T follicular helper cell (primary cell): Measurements from ENCODE around the gene PIGQ.
A peak's percentile ranks its signal among the peaks of the same experiment; 100 is the strongest.

Source experiments
- DNase-seq: peaks from one replicate; pipeline ENCODE4 v3.0.0-alpha.2; 2020; ENCODE audit warnings: low read depth

PIGQ gene

DNA sequence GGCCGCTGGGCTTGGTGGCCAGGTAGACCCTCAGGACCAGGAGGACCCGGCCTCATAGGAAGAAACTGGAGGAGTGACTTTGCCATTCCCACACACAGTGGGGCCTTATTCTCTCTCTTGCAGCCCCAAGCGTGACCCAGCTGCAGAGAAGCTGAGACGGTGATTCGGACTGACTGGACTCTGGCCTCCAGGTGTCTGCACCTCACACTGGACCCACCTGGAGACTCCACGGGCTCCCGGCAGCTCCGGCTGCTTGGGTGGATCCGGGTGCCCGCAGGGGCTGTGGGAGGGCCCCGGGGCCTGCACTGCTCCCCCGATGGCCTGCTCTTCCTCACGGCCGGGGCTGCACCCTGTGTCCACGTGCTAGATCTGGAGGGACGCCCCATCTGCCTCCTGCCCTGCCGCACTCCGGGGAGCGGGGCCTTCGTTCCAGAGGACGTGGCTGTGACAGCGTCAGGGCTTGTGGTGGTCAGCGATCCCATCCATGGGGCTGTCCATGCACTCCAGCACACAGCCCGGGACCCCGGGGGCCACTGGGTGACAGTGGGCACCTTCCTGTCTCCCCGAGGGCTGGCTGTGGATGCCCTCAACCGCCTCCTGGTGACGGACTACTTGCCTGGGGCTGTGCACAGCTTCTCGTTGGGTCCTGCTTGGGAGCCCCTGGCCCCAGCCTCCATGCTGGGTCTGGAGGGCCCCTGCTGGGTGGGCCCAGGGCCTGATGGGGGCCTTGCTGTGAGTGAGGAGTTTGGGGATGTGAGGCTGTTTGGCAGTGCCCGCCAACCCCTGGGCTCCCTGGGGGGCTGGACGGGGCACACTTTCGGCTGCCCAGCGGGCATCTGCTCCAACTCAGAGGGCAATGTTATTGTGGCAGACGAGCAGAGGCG lies 2.2 kb upstream of the PIGQ start:
- no peak for DNase-seq

DNA sequence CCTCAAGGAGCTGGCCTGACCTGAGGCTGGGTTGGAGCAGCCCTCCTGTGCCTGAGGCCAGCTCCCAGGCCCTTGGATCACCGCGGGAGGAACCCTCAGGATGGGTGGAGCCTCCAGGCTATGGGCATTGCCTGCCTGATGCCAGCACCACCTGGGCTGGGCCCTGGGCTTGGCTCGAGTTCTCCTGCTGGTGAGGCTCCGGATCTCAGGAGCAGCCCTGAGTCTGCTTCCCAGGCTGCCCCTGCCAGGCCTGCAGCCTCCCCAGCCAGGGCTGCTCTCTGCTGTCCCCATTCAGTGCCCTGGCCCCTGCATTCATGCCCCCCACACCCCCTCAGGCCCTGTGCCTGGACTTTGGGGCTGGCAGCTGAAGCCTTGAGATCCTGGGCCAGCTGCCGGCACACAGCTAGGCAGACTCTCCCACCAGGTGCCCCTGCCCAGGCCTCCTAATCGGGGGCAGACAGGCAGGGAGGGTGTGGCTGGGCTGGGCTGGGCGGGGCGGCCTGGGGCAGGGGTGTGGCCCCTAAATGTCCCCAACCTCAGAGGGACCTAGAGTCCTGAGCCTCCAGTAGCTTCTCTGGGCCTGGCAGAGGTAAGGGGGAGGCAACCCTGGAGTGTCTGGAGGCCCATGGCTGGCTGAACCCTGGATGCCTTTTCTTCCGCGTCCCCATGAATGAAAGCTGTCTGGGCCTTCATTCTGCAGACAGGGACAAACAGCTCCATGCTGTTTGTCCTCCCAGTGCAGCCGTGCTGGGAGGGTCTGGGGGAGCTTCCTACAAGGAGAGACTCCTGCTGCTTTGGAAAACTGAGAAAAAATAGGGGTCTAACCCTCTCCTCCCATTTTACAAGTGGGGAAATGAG lies 1.1 kb upstream of the PIGQ start:
- DNase-seq = no peak

DNA sequence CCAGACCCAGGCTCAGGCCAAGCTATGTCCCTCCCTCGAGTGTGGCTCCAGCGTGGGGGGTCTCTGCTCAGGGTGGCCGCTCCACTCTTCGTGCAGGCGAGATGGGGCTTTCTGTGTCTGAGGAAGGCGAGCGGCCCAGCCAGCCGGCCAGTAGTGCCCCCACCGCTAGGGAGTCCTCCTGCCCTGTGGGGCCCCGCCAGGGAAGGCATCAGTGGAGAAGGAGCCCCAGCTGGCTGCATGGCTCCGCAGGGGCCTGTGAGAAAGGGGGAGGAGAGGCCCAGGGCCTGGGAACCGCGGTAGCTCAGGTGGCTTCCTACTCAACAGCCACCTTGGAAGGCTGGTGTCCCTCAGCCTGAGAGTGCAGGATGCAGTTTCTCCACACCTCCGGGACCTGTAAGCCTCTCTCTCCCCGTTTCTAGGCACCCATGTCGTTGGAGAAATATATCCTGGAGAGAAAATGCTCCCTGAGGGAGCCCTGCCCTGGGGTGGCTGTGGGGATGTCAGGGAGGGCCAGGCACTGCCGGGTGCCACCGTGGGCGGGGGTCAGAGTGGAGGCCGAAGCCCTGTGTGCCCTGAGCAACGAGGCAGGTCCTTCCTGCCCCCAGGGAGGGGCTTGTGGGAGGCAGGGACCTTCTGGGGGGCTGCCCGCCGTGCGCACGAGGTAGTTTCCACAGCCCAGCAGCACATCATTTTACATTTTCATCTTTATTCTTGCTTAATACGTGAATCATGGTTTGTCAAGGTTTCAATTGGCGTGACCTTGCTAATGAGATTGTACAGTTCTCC lies 3.3 kb downstream of the PIGQ start:
- DNase-seq = no peak

DNA sequence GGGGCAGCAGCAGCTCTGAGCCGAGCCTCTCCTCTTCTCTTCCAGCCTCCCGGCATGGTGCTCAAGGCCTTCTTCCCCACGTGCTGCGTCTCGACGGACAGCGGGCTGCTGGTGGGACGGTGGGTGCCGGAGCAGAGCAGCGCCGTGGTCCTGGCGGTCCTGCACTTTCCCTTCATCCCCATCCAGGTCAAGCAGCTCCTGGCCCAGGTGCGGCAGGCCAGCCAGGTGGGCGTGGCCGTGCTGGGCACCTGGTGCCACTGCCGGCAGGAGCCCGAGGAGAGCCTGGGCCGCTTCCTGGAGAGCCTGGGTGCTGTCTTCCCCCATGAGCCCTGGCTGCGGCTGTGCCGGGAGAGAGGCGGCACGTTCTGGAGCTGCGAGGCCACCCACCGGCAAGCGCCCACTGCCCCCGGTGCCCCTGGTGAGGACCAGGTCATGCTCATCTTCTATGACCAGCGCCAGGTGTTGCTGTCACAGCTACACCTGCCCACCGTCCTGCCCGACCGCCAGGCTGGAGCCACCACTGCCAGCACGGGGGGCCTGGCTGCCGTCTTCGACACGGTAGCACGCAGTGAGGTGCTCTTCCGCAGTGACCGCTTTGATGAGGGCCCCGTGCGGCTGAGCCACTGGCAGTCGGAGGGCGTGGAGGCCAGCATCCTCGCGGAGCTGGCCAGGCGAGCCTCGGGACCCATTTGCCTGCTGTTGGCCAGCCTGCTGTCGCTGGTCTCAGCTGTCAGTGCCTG lies 4.4 kb downstream of the PIGQ start:
- no peak for DNase-seq

GRCh38 chr16:575354-576196 lies 5.8 kb downstream of the PIGQ start:
- no peak for DNase-seq

GRCh38 chr16:576197-576822 lies 6.5 kb downstream of the PIGQ start:
- DNase-seq = no peak

GRCh38 chr16:576823-577201 lies 7.0 kb downstream of the PIGQ start:
- DNase-seq = no peak

DNA sequence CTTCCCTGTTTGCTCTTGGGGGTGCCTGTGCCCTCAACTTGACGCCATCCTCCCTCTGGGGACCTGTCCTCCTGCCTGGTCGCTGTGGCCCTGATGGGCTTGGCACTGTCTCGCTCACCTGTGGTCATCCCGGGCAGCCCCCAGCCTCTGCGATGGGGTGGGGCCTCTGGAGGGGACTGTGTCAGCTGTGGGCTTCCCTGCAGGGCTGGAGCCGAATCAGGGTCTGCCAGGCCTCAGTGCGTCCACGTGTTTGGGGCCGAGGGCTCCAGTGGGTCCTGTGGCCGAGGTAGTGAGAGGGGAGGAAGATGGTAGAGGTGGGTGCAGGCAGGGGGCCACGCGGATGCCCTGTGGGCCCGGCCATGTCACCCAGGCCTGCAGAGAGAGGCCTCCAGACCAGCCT lies 8.0 kb downstream of the PIGQ start:
- DNase-seq = no peak

GRCh38 chr16:578232-578869 lies 8.6 kb downstream of the PIGQ start:
- no peak for DNase-seq

DNA sequence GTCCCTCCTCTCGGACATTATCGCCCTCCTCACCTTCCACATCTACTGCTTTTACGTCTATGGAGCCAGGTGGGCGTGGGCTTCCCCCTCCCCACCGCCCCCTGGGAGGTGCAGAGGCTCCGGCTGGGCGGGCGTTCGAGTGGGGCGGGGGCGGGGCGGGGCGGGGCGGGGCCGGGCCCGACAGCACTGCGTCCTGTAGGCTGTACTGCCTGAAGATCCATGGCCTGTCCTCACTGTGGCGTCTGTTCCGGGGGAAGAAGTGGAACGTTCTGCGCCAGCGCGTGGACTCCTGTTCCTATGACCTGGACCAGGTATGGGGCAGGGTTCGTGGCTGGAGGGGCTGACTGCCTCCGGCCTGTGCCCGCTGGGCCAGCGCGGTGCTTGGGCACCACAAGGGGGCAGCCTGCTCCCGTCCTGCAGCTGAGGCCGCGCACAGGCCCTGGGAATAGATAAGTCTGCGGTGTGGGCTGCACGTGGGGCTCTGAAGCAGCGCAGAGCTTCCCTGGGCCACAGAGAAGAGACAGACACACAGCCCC lies 9.2 kb downstream of the PIGQ start:
- DNase-seq = peak; percentile 37

DNA sequence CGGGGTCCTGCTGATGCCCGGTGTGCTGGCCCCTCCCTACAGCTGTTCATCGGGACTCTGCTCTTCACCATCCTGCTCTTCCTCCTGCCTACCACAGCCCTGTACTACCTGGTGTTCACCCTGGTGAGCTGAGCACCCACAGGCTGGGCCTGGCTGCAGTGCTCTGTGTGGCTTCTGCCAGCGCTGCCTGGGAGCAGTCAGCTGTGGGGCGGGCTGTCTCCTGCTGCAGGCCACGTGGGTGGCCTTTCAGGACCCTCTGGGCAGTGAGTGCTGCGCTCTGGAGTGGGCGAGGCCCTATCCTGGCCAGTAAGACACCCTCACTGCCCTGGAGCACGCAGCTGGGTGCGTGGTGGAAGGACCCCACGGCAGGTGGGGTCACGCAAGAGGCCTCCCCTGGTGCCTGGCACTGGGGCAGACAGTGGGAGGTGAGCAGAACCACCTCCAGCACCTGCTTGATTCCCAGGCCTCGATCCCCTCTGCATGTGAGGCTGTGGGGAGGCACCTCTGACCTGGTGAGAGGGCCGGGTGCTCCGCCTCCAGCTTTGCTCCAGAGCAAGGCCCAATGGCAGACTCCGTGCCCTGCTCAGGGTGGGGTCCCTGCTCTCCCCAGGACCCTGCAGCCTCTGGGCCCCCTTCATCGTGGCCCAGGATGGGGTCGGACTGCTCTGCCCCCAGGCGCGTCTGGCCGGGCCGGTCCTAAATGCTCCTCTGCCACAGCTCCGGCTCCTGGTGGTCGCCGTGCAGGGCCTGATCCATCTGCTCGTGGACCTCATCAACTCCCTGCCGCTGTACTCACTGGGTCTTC lies 10.6 kb downstream of the PIGQ start:
- DNase-seq = no peak

DNA sequence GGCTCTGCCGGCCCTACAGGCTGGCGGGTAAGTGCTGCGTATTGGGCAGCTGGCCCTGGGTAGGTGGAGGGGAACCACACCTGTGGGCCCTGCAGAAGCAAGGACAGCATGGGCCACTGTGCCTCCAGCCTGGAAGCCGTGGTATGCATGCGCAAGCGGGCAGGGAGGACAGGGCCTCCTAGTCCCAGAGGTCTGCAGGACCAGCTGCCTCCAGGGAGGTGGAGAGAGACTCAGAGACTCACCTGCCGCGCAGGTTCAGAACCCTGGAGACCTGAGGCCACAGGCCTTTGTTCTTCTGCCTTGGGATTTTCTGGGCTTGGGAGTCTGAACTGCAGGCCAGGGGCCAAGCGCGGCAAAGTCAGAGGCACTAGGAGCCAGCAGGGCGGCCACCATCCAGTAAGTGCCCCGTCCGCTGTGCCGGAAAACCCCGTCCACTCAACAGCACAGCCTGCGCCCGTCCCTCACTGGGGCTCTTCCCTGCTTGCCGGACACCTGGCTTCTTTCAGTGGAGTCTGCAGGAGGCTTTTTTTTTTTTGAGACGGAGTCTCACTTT lies 11.3 kb downstream of the PIGQ start:
- DNase-seq = no peak

DNA sequence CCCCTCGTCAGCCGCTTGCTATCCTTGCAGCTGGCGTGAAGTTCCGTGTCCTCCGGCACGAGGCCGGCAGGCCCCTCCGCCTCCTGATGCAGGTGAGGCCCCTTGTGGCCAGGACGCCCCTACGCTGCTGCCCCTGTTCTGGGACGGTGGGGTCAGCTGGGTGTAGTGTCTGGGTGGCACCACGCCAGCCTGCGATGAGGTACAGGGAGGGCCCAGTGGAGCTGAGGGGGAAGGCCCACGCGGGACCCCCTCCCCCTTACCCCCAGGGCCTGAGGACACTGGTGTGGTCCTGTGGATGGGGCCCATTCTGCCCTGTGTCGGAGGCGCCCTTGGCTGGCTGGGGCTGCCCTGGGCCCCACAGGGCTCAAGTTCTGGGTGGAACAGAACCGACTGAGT lies 12.4 kb downstream of the PIGQ start:
- no peak for DNase-seq

GRCh38 chr16:582614-583331 lies 13.0 kb downstream of the PIGQ start:
- no peak for DNase-seq

DNA sequence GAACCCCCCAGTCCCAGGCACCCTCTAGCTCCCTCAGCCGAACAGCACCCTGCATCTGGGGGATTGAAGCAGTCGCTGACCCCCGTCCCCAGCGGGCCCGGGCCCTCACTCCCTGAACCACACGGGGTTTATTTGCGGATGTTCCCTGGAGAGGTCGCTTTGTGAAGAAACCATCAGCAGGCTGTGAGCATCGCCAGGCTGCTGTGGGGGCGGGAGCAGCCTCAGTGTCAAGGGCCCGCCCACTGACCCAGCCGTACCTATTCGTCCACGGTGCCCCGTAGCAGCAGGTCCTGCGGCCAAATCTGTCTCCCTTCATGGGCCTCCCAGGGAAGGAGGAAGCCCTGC lies 13.7 kb downstream of the PIGQ start:
- DNase-seq = no peak

DNA sequence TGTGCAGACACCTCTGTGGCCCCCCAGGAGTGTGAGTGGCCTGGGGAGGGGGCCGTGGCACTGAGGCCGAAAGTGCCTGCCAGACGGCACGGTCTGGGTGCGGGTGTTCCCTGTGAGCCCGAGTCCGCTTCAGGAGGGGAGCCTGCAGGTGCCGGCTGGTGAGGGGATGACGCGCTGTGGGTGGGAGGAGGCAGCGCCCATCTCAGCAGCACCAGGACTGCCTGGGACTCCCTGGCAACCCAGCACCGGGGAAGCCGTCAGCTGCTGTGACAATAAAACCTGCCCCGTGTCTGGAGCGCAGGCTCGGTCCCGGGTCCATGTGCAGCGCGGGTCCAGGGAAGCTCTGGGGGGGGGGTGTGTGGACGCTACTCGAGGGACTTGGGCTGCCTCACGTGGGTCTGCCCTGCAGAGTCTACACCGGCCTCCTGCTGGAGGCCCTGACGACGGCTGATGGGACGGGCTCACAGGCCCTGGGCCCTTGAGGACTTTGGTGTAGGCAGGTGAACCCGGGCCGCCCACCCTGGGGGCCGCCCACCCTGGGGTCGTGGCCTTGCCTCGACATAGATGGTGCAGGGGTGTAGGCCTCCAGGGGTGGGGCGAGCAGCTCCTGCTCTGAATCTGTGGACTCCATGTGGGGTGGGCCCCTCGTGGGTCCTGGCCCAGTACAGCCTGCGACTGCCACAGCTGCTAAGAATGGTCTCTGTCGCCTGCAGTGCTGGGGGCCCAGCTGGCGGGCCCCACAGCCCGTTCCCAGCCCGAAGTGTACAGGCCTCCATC lies 14.2 kb downstream of the PIGQ start:
- DNase-seq = no peak

DNA sequence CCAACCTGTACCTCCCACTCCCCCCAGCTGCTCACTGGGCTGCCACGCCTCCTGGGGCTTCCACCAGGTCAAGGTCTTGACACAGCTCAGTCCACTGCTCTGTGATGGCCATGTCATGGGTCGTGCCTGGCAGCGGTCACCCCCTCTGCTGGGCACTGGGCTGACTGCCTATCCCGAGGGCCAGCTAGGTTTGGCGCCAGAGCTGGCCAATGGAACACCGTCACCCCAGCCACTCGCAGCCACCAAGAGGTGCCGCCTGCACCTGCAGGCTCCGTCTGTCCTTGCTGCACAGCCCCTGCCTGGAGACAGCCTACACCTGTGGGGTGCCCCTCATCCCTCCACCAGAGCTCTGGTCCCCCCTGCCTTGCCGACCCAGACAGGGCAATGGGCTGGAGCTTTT lies 15.6 kb downstream of the PIGQ start:
- DNase-seq = no peak
